Measurements from ENCODE around the gene DLG2.
A peak's percentile ranks its signal among the peaks of the same experiment; 100 is the strongest.
"Not testable (repeated sequence)": the region's sequence is repeated elsewhere in the genome, so short reads cannot be mapped to it uniquely, and the experiment has no call there.

DLG2 gene

DNA sequence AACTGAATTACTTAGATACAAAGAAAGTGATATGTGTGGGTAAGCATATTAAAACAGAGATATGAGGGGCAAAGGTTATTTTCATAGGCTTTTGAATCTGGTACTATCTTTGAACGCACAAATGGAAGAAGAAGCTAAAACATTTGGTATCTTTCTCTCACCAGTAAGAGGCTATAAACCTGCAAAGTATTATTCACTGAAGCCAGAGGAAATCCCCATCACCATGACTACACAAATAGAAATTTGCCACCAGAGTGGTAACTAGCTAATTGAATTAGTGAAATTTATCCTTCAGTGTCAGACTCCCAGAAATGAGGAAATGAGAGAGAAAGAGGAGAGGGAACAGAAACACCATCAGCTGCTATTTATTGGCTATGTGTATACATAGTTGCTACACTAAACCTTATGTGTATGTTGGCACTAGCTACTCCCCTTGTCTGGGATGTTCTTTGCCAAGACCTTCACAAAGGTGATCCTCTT is 503.4 kb downstream of the DLG2 start:
- H3K4me3 ChIP-seq (ENCODE audit: low read length) = no peak overlapping the region
- DNase-seq (ENCODE audit: low read depth) = no peak
- no peak for TF ChIP-seq CTCF (conservative IDR thresholded peaks at IDR 0.05; ENCODE audit: low read depth, low read length)

GRCh38 chr11:85118151-85118550 is 509.0 kb downstream of the DLG2 start:
- H3K4me3 ChIP-seq (ENCODE audit: low read length) = no peak overlapping the region
- peak; percentile 94 for DNase-seq (ENCODE audit: low read depth)
- TF ChIP-seq CTCF (conservative IDR thresholded peaks at IDR 0.05; ENCODE audit: low read depth, low read length) = no peak

GRCh38 chr11:85115798-85116197 is 511.3 kb downstream of the DLG2 start:
- TF ChIP-seq CTCF (conservative IDR thresholded peaks at IDR 0.05; ENCODE audit: low read depth, low read length) = no peak
- H3K4me3 ChIP-seq (ENCODE audit: low read length) = no peak overlapping the region
- DNase-seq (ENCODE audit: low read depth) = no peak

DNA sequence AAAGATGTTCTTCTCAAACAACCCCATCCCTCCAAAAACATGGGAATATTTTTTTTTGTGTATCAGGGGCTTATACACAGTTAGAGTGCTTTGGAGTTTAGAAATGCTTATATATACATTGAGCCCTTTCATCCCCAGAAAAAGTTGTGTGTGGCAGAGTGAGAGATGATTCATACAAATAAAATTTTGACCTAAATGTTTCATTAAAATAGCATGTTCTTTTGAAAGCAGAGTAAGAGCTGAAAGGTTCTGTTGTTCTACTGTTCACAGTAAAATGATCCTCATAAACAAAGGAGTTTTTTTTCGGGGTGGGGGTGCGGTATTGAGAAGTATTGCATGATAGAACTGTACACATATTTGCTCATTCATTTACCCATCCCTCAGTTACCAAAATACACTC is 512.4 kb downstream of the DLG2 start:
- TF ChIP-seq CTCF (conservative IDR thresholded peaks at IDR 0.05; ENCODE audit: low read depth, low read length) = no peak
- no peak overlapping the region for H3K4me3 ChIP-seq (ENCODE audit: low read length)
- DNase-seq (ENCODE audit: low read depth) = peak; percentile 43

DNA sequence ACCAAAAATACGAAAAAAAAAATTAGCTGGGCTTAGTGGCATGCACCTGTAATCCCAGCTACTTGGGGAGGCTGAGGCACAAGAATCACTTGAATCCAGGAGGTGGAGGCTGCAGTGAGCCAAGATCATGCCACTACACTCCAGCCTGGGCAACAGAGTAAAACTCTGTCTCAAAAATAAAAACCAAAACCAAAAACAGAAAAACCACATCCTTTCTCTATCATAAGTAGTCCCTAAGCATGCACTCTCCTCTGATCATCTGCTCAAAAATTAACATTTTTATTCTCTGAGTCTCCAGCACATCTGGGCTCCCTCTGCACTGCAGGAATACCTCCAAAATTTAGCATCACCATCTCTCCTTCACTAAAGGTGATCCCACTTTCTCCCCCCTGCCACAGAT is 516.9 kb downstream of the DLG2 start:
- DNase-seq (ENCODE audit: low read depth); H3K4me3 ChIP-seq (ENCODE audit: low read length): not testable (repeated sequence)

DNA sequence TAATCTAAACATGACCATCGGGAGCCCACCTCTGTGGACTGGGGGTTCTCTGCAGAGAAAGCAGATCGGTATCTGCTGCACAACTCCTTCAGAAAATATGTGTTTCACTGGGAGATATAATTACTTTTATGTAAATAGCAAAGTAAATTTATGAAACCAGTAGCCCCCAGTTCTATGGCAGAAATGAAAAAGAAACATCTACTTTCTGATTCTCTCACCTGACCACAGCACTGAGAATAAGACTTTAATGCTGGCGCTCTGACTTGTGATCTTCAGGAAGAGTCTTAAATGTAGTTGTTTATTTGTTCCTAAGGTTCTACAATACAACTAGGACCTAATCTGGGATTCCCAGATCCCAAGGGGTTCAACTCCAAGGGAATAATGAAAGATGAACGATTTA is 518.0 kb downstream of the DLG2 start:
- DNase-seq (ENCODE audit: low read depth) = no peak
- H3K4me3 ChIP-seq (ENCODE audit: low read length) = no peak overlapping the region
- TF ChIP-seq CTCF (conservative IDR thresholded peaks at IDR 0.05; ENCODE audit: low read depth, low read length) = no peak

DNA sequence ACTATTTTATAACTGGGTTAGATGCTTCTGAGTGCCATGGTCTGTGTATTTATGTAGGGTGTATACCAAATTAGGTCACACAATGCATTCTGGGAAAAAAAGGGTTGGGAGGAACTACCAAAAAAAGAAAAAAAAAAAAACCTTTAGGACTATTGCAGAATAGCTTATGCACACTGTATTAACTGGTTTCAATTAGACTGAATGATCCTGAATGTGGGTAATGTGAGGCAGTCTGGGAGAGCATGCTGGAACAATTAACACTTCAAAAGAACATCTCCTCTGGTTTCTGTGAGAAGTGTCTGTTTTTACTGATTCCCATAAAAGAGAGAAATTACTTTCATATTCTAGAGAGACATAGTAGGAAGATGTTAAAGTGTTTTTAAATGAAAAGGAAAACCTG is 521.3 kb downstream of the DLG2 start:
- no peak for TF ChIP-seq CTCF (conservative IDR thresholded peaks at IDR 0.05; ENCODE audit: low read depth, low read length)
- no peak overlapping the region for H3K4me3 ChIP-seq (ENCODE audit: low read length)
- DNase-seq (ENCODE audit: low read depth) = no peak

DNA sequence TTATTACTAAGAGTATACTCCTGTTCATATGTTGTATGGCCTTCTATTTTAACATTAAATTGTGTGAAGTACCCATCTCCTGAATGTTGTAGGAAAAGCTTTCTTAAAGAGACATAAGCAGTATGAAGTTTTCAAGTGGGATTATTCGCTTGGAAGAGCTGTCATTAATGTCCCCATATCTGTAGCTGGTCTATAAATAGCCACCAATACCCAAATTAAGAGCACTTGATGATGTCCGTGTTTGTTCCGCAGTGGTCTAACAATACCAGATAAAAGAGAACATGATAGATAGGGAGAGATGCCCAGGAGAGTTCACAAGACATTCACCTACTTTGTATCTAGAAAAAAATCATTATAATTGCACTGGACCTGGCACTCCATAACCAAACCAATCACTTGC is 527.6 kb downstream of the DLG2 start:
- DNase-seq (ENCODE audit: low read depth) = no peak
- H3K4me3 ChIP-seq (ENCODE audit: low read length) = no peak overlapping the region
- no peak for TF ChIP-seq CTCF (conservative IDR thresholded peaks at IDR 0.05; ENCODE audit: low read depth, low read length)
